ENCODE data around the gene MIS18BP1. TPM values are rescaled to one million over a fixed set of nuclear protein-coding genes. Genes with fewer than 3 reads are reported as not detected.

MIS18BP1 gene
- total and polyA plus RNA-seq, 2 experiments from 2014 or later, result 24.4 to 28.9 TPM

- Histone ChIP-seq H4K20me1 (ENCODE audit: insufficient read depth) (no peaks in the 10 kb centered on the region), H2AFZ (no peak overlapping the region), H3K4me2 (ENCODE audit: unreplicated experiment) (no peak overlapping the region), H3K9me3 (ENCODE audit: low read depth) (no peaks in the 10 kb centered on the region), H3K4me1 (ENCODE audit: insufficient read depth) (no peaks in the 10 kb centered on the region), H3F3A (ENCODE audit: insufficient read depth) (no peaks in the 10 kb centered on the region), H3K79me2 (ENCODE audit: insufficient read depth) (no peaks in the 10 kb centered on the region), H3K27ac (no peak overlapping the region), H3K27me3 (replicated peaks; ENCODE audit: insufficient read depth) (no peaks in the 10 kb centered on the region), H3K9me2 (ENCODE audit: insufficient read depth) (no peaks in the 10 kb centered on the region), H3K4me3 (no peak overlapping the region), H3K9ac (no peak overlapping the region), H3K36me3 (ENCODE audit: low read depth) (no peaks in the 10 kb centered on the region)
- DNase-seq, result no peak
- in situ Hi-C loops (cut with MboI), result loop anchor here (25.0 kb wide), 1 partner anchor 358 kb away; no protein-coding TSS in a partner anchor
- TF ChIP-seq EZH2 (IDR thresholded peaks at IDR 0.05; ENCODE audit: insufficient read depth, poor library complexity, severe bottlenecking), result no peak
- WGBS, 2 experiments (ENCODE audit: low coverage in 1 of 2, low lambda C conversion rate in 2 of 2, missing lambda C conversion rate in 2 of 2), result 58 to 77% methylated on average over 1 of the region's 1 CpG
These were observed 17.0 kb upstream of the MIS18BP1 start for GRCh38 chr14:45270031-45270430.

DNA sequence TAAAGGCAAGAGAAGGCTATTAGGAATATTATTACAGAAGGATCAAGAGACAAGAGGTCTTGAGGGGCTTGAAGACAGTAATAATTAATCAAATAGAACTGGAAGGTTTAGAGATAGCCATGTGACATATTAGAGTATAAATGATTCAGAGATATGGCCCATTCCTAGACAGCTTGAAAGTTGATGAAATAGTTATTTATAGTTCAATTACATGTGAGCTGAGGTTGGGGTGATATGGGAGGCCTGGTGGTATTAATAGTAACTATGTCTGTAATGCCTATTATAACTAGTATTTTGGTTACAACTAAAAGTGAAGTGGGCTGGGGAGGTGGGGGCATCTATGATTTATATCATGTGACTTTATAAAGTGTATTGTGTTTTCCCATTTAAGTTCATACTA lies 14.1 kb upstream of the MIS18BP1 start:
- H3F3A ChIP-seq (ENCODE audit: insufficient read depth), result no peaks in the 10 kb centered on the region
- no peak overlapping the region for H2AFZ ChIP-seq
- DNase-seq, result no peak
- no peak overlapping the region for H3K9ac ChIP-seq
- no peaks in the 10 kb centered on the region for H3K27me3 ChIP-seq (replicated peaks; ENCODE audit: insufficient read depth)
- H3K9me2 ChIP-seq (ENCODE audit: insufficient read depth), result no peaks in the 10 kb centered on the region
- no peak overlapping the region for H3K27ac ChIP-seq
- H3K36me3 ChIP-seq (ENCODE audit: low read depth), result no peaks in the 10 kb centered on the region
- no peaks in the 10 kb centered on the region for H3K4me1 ChIP-seq (ENCODE audit: insufficient read depth)
- no peaks in the 10 kb centered on the region for H3K9me3 ChIP-seq (ENCODE audit: low read depth)
- in situ Hi-C loops (cut with MboI), result loop anchor here (25.0 kb wide), 1 partner anchor 355 kb away; no protein-coding TSS in a partner anchor
- H3K79me2 ChIP-seq (ENCODE audit: insufficient read depth), result no peaks in the 10 kb centered on the region
- H4K20me1 ChIP-seq (ENCODE audit: insufficient read depth), result no peaks in the 10 kb centered on the region
- no peak for TF ChIP-seq EZH2phosphoT487 (IDR thresholded peaks at IDR 0.05; ENCODE audit: insufficient read depth, low read depth)
- no peak for TF ChIP-seq EZH2 (IDR thresholded peaks at IDR 0.05; ENCODE audit: insufficient read depth, poor library complexity, severe bottlenecking)
- no peak overlapping the region for H3K4me3 ChIP-seq
- H3K4me2 ChIP-seq (ENCODE audit: unreplicated experiment), result no peak overlapping the region

GRCh38 chr14:45262637-45263036 lies 9.6 kb upstream of the MIS18BP1 start:
- WGBS, 2 experiments (ENCODE audit: low coverage in 1 of 2, low lambda C conversion rate in 2 of 2, missing lambda C conversion rate in 2 of 2), result 71 to 77% methylated on average over 4 of the region's 4 CpGs
- Histone ChIP-seq H3K4me3 (no peak overlapping the region), H4K20me1 (ENCODE audit: insufficient read depth) (no peaks in the 10 kb centered on the region), H3K9me3 (ENCODE audit: low read depth) (no peaks in the 10 kb centered on the region), H2AFZ (no peak overlapping the region), H3K4me2 (ENCODE audit: unreplicated experiment) (no peak overlapping the region), H3K79me2 (ENCODE audit: insufficient read depth) (no peaks in the 10 kb centered on the region), H3K9ac (no peak overlapping the region), H3K27me3 (replicated peaks; ENCODE audit: insufficient read depth) (no peaks in the 10 kb centered on the region), H3K9me2 (ENCODE audit: insufficient read depth) (no peaks in the 10 kb centered on the region), H3F3A (ENCODE audit: insufficient read depth) (no peaks in the 10 kb centered on the region), H3K27ac (no peak overlapping the region), H3K36me3 (ENCODE audit: low read depth) (no peaks in the 10 kb centered on the region), H3K4me1 (ENCODE audit: insufficient read depth) (no peaks in the 10 kb centered on the region)
- DNase-seq, result no peak
- in situ Hi-C loops (cut with MboI), result loop anchor here (25.0 kb wide), 1 partner anchor 350 kb away; no protein-coding TSS in a partner anchor
- TF ChIP-seq EZH2 (IDR thresholded peaks at IDR 0.05; ENCODE audit: insufficient read depth, poor library complexity, severe bottlenecking) (no peak), EZH2phosphoT487 (IDR thresholded peaks at IDR 0.05; ENCODE audit: insufficient read depth, low read depth) (no peak)

DNA sequence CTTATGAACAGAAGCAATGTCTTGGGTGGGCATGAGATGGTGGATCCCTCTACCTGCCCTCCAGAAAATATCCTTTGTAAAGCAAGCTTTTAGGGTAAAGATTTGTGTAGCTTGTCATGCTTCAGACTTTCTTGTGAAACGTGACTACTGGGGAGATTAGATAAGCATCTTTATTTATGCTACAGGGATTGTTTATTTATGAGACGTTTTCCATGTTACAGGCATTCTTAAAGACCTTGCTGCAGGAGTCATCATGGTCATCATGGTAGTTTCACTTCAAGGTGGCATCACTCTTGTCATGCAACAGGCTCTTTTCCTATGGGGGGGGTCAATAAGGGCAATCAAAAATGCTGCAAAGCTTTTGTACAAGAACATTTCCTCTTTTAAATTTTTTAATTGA lies 8.2 kb upstream of the MIS18BP1 start:
- Histone ChIP-seq H3K79me2 (ENCODE audit: insufficient read depth) (no peaks in the 10 kb centered on the region), H2AFZ (no peak overlapping the region), H3K9ac (no peak overlapping the region), H3K27ac (no peak overlapping the region), H3F3A (ENCODE audit: insufficient read depth) (no peaks in the 10 kb centered on the region), H3K4me1 (ENCODE audit: insufficient read depth) (no peaks in the 10 kb centered on the region), H3K4me2 (ENCODE audit: unreplicated experiment) (no peak overlapping the region), H3K9me2 (ENCODE audit: insufficient read depth) (no peaks in the 10 kb centered on the region), H3K36me3 (ENCODE audit: low read depth) (no peaks in the 10 kb centered on the region), H3K4me3 (no peak overlapping the region), H3K27me3 (replicated peaks; ENCODE audit: insufficient read depth) (no peaks in the 10 kb centered on the region), H4K20me1 (ENCODE audit: insufficient read depth) (no peaks in the 10 kb centered on the region), H3K9me3 (ENCODE audit: low read depth) (no peaks in the 10 kb centered on the region)
- no peak for DNase-seq
- TF ChIP-seq EZH2 (IDR thresholded peaks at IDR 0.05; ENCODE audit: insufficient read depth, poor library complexity, severe bottlenecking) (no peak), EZH2phosphoT487 (IDR thresholded peaks at IDR 0.05; ENCODE audit: insufficient read depth, low read depth) (no peak)
- in situ Hi-C loops (cut with MboI), result loop anchor here (25.0 kb wide), 1 partner anchor 349 kb away; no protein-coding TSS in a partner anchor
- WGBS, 2 experiments (ENCODE audit: low coverage in 1 of 2, low lambda C conversion rate in 2 of 2, missing lambda C conversion rate in 2 of 2), result 31 to 36% methylated on average over 2 of the region's 2 CpGs

- no peaks in the 10 kb centered on the region for H3K79me2 ChIP-seq (ENCODE audit: insufficient read depth)
- no peak overlapping the region for H3K27ac ChIP-seq
- no peaks in the 10 kb centered on the region for H4K20me1 ChIP-seq (ENCODE audit: insufficient read depth)
- no peak overlapping the region for H3K9ac ChIP-seq
- no peaks in the 10 kb centered on the region for H3K36me3 ChIP-seq (ENCODE audit: low read depth)
- in situ Hi-C loops (cut with MboI), result loop anchor here (25.0 kb wide), 1 partner anchor 347 kb away; no protein-coding TSS in a partner anchor
- peaks cover 7% of the 10 kb centered on the region for H3K4me1 ChIP-seq (ENCODE audit: insufficient read depth)
- WGBS, 2 experiments (ENCODE audit: low coverage in 1 of 2, low lambda C conversion rate in 2 of 2, missing lambda C conversion rate in 2 of 2), result 28 to 32% methylated on average over 3 of the region's 3 CpGs
- H3K4me3 ChIP-seq, result no peak overlapping the region
- no peak overlapping the region for H3K4me2 ChIP-seq (ENCODE audit: unreplicated experiment)
- H3F3A ChIP-seq (ENCODE audit: insufficient read depth), result peaks cover 10% of the 10 kb centered on the region
- no peaks in the 10 kb centered on the region for H3K9me3 ChIP-seq (ENCODE audit: low read depth)
- H3K27me3 ChIP-seq (replicated peaks; ENCODE audit: insufficient read depth), result no peaks in the 10 kb centered on the region
- TF ChIP-seq EZH2 (IDR thresholded peaks at IDR 0.05; ENCODE audit: insufficient read depth, poor library complexity, severe bottlenecking), result no peak
- no peak for TF ChIP-seq EZH2phosphoT487 (IDR thresholded peaks at IDR 0.05; ENCODE audit: insufficient read depth, low read depth)
- DNase-seq, result no peak
- H3K9me2 ChIP-seq (ENCODE audit: insufficient read depth), result no peaks in the 10 kb centered on the region
- no peak overlapping the region for H2AFZ ChIP-seq
These were observed 5.8 kb upstream of the MIS18BP1 start for GRCh38 chr14:45258805-45259204.
